Transverse colon (tissue), 4 donors: ENCODE results near the gene AP1S1.

ENCODE experiments used
- EP300 ChIP-seq: sonication (generic); formaldehyde crosslinking; IDR thresholded peaks from one replicate; pipeline ENCODE4 v1.6.1; 2017; ENCODE audit warnings: antibody characterized with exemption, low read depth
- POLR2A ChIP-seq: fragments of 450-650 bp; IDR thresholded peaks from one replicate; pipeline ENCODE4 v1.6.1; 2016; ENCODE audit warnings: antibody characterized with exemption, mild to moderate bottlenecking, moderate library complexity
- POLR2AphosphoS5 ChIP-seq, 3 donors: sonication (generic); formaldehyde crosslinking; IDR thresholded peaks; one replicate each; pipeline ENCODE4 v1.6.1; 2016; ENCODE audit warnings: antibody characterized with exemption in 3 of 3
- TF ChIP-seq, protein P1 (sequence below), 5 experiments: fragments of 200-600 bp in 3 of 5; fragments of 450-650 bp in 2 of 5; sonication (generic) in 3 of 5; IDR thresholded peaks; 1 replicate in 2 of 5; 2 replicates in 3 of 5; pipeline ENCODE4 v1.5.1; 2016 to 2017; ENCODE audit warnings: antibody characterized with exemption in 5 of 5, inconsistent platforms in 3 of 5, mild to moderate bottlenecking in 2 of 5, moderate library complexity in 1 of 5

DNA sequence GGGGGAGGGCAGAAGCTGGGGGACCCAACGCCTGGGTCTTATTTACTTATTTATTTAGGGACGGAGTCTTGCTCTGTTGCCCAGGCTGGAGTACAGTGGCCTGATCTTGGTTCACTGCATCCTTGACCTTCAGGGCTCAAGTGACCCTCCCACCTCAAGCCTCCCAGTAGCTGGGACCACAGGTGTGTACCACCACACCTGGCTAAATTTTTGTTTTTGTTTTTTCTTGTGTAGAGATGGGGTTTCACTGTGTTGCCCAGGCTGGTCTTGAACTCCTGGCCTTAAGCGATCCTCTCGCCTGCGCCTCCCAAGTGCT is 48.3 kb downstream of the AP1S1 start:
- TF ChIP-seq, protein P1, sequence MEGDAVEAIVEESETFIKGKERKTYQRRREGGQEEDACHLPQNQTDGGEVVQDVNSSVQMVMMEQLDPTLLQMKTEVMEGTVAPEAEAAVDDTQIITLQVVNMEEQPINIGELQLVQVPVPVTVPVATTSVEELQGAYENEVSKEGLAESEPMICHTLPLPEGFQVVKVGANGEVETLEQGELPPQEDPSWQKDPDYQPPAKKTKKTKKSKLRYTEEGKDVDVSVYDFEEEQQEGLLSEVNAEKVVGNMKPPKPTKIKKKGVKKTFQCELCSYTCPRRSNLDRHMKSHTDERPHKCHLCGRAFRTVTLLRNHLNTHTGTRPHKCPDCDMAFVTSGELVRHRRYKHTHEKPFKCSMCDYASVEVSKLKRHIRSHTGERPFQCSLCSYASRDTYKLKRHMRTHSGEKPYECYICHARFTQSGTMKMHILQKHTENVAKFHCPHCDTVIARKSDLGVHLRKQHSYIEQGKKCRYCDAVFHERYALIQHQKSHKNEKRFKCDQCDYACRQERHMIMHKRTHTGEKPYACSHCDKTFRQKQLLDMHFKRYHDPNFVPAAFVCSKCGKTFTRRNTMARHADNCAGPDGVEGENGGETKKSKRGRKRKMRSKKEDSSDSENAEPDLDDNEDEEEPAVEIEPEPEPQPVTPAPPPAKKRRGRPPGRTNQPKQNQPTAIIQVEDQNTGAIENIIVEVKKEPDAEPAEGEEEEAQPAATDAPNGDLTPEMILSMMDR (IDR thresholded peaks at IDR 0.05), result no peak
- no peak for TF ChIP-seq POLR2A
- TF ChIP-seq POLR2AphosphoS5 (IDR thresholded peaks at IDR 0.05), result no peak
- TF ChIP-seq EP300, result no peak
